ENCODE measurements around the gene LGI4. TPM values are rescaled to one million over a fixed set of nuclear protein-coding genes. Genes with fewer than 3 reads are reported as not detected.

The LGI4 gene
- total and polyA plus RNA-seq, 2 experiments from 2014 or later: 3.4 to 4.3 TPM

DNA sequence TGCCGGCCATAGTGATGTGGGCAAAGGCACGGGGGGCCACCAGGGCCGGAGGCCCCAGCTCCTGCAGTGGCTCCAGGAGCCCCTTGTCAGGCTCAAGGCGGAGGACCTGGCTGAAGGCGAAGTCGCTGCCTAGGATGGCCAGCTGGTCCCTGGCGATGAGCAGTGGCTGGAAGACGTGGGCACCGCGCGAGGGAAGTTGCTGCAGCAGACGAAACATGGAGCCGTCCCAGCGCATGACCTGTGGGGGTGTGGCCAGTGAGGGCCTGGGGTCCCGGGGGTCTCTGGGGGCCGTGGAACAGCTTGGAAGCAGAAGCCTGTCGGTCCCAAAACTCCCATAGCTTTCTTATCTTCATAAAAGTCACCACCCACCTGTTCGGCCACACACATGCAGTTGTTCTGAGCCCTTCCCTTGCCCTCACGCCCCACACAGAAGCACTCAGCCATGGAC lies 9.6 kb downstream of the LGI4 start:
- no peaks in the 10 kb centered on the region for H3K79me2 ChIP-seq (replicated peaks; ENCODE audit: insufficient read depth)

More for the DNA sequence above, 9.6 kb downstream of the LGI4 start:
- Mint-ChIP-seq H3K36me3 (ENCODE audit: low read depth) (no peaks in the 10 kb centered on the region), H3K4me3 (no peak overlapping the region), H3K9me3 (no peaks in the 10 kb centered on the region), H3K27me3 (ENCODE audit: insufficient read depth, low read depth, poor library complexity) (peaks cover 4% of the 10 kb centered on the region), H3K27ac (no peak overlapping the region), H3K4me1 (peaks cover 18% of the 10 kb centered on the region; the same call in 2 of the 3 replicates)
- Histone ChIP-seq H3K4me1 (ENCODE audit: insufficient read depth) (peaks cover 7% of the 10 kb centered on the region), H3K27ac (ENCODE audit: low read depth) (no peak overlapping the region), H2AFZ (no peak overlapping the region), H3K27me3 (ENCODE audit: insufficient read depth) (no peaks in the 10 kb centered on the region), H3F3A (replicated peaks; ENCODE audit: low read depth) (no peaks in the 10 kb centered on the region), H3K4me3 (no peak overlapping the region), H3K36me3 (ENCODE audit: insufficient read depth) (no peaks in the 10 kb centered on the region), H4K20me1 (replicated peaks; ENCODE audit: insufficient read depth) (no peaks in the 10 kb centered on the region), H3K4me2 (no peak overlapping the region), H3K9me2 (ENCODE audit: insufficient read depth) (no peaks in the 10 kb centered on the region)
- DNase-seq (ENCODE audit: low spot score) (no peak), ATAC-seq (no peak)
- TF ChIP-seq ZNF114 (CRISPR knock-in tag; IDR thresholded peaks at IDR 0.05) (no peak), NANOG (IDR thresholded peaks at IDR 0.05; ENCODE audit: borderline replicate concordance) (no peak), ZNF331 (CRISPR knock-in tag; IDR thresholded peaks at IDR 0.05; ENCODE audit: low read depth) (no peak), REST (IDR thresholded peaks at IDR 0.05; ENCODE audit: unreplicated experiment) (no peak), CREB1 (CRISPR knock-in tag; IDR thresholded peaks at IDR 0.05; ENCODE audit: low read depth) (no peak), CTCF (conservative IDR thresholded peaks at IDR 0.05; ENCODE audit: low read depth in 2 of 2) (no peak), STAT1 (IDR thresholded peaks at IDR 0.05; ENCODE audit: unreplicated experiment) (no peak), POLR2AphosphoS5 (IDR thresholded peaks at IDR 0.05; ENCODE audit: low read depth) (no peak), EZH2 (IDR thresholded peaks at IDR 0.05; ENCODE audit: low read depth, unreplicated experiment) (no peak), JUNB (IDR thresholded peaks at IDR 0.05; ENCODE audit: unreplicated experiment) (no peak), EZH2phosphoT487 (IDR thresholded peaks at IDR 0.05; ENCODE audit: unreplicated experiment) (no peak)
- TF ChIP-seq, protein P1, sequence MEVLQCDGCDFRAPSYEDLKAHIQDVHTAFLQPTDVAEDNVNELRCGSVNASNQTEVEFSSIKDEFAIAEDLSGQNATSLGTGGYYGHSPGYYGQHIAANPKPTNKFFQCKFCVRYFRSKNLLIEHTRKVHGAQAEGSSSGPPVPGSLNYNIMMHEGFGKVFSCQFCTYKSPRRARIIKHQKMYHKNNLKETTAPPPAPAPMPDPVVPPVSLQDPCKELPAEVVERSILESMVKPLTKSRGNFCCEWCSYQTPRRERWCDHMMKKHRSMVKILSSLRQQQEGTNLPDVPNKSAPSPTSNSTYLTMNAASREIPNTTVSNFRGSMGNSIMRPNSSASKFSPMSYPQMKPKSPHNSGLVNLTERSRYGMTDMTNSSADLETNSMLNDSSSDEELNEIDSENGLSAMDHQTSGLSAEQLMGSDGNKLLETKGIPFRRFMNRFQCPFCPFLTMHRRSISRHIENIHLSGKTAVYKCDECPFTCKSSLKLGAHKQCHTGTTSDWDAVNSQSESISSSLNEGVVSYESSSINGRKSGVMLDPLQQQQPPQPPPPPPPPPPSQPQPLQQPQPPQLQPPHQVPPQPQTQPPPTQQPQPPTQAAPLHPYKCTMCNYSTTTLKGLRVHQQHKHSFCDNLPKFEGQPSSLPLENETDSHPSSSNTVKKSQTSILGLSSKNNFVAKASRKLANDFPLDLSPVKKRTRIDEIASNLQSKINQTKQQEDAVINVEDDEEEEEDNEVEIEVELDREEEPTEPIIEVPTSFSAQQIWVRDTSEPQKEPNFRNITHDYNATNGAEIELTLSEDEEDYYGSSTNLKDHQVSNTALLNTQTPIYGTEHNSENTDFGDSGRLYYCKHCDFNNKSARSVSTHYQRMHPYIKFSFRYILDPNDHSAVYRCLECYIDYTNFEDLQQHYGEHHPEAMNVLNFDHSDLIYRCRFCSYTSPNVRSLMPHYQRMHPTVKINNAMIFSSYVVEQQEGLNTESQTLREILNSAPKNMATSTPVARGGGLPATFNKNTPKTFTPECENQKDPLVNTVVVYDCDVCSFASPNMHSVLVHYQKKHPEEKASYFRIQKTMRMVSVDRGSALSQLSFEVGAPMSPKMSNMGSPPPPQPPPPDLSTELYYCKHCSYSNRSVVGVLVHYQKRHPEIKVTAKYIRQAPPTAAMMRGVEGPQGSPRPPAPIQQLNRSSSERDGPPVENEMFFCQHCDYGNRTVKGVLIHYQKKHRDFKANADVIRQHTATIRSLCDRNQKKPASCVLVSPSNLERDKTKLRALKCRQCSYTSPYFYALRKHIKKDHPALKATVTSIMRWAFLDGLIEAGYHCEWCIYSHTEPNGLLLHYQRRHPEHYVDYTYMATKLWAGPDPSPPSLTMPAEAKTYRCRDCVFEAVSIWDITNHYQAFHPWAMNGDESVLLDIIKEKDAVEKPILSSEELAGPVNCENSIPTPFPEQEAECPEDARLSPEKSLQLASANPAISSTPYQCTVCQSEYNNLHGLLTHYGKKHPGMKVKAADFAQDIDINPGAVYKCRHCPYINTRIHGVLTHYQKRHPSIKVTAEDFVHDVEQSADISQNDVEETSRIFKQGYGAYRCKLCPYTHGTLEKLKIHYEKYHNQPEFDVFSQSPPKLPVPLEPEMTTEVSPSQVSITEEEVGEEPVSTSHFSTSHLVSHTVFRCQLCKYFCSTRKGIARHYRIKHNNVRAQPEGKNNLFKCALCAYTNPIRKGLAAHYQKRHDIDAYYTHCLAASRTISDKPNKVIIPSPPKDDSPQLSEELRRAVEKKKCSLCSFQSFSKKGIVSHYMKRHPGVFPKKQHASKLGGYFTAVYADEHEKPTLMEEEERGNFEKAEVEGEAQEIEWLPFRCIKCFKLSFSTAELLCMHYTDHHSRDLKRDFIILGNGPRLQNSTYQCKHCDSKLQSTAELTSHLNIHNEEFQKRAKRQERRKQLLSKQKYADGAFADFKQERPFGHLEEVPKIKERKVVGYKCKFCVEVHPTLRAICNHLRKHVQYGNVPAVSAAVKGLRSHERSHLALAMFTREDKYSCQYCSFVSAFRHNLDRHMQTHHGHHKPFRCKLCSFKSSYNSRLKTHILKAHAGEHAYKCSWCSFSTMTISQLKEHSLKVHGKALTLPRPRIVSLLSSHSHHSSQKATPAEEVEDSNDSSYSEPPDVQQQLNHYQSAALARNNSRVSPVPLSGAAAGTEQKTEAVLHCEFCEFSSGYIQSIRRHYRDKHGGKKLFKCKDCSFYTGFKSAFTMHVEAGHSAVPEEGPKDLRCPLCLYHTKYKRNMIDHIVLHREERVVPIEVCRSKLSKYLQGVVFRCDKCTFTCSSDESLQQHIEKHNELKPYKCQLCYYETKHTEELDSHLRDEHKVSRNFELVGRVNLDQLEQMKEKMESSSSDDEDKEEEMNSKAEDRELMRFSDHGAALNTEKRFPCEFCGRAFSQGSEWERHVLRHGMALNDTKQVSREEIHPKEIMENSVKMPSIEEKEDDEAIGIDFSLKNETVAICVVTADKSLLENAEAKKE (CRISPR knock-in tag; IDR thresholded peaks at IDR 0.05): no peak
- TF ChIP-seq, protein P2, sequence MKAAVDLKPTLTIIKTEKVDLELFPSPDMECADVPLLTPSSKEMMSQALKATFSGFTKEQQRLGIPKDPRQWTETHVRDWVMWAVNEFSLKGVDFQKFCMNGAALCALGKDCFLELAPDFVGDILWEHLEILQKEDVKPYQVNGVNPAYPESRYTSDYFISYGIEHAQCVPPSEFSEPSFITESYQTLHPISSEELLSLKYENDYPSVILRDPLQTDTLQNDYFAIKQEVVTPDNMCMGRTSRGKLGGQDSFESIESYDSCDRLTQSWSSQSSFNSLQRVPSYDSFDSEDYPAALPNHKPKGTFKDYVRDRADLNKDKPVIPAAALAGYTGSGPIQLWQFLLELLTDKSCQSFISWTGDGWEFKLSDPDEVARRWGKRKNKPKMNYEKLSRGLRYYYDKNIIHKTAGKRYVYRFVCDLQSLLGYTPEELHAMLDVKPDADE (IDR thresholded peaks at IDR 0.05): no peak

All from GM23338 (cell line).